GM18861 (cell line): ENCODE data around the gene GLIS1.

Source experiments
- ATAC-seq: cut with Tn5 transposase; IDR thresholded peaks from one replicate; pipeline ENCODE4 v1.9.1; 2021; ENCODE audit not compliant: unreplicated experiment

GLIS1 gene

GRCh38 chr1:53681351-53681976 lies 57.5 kb downstream of the GLIS1 start:
- ATAC-seq = no peak

GRCh38 chr1:53680868-53681267 lies 58.1 kb downstream of the GLIS1 start:
- no peak for ATAC-seq

GRCh38 chr1:53678938-53679825 lies 59.8 kb downstream of the GLIS1 start:
- ATAC-seq = no peak

- ATAC-seq = no peak
These were observed 60.5 kb downstream of the GLIS1 start for GRCh38 chr1:53678507-53678906.

GRCh38 chr1:53678046-53678445 lies 60.9 kb downstream of the GLIS1 start:
- no peak for ATAC-seq

GRCh38 chr1:53677486-53677885 lies 61.5 kb downstream of the GLIS1 start:
- no peak for ATAC-seq

- ATAC-seq = no peak
These were observed 66.2 kb downstream of the GLIS1 start for GRCh38 chr1:53672785-53673184.

GRCh38 chr1:53672243-53672642 lies 66.7 kb downstream of the GLIS1 start:
- ATAC-seq = no peak

GRCh38 chr1:53669621-53670191 lies 69.3 kb downstream of the GLIS1 start:
- no peak for ATAC-seq

- no peak for ATAC-seq
These were observed 72.4 kb downstream of the GLIS1 start for GRCh38 chr1:53666566-53666965.

GRCh38 chr1:53665996-53666395 lies 73.0 kb downstream of the GLIS1 start:
- no peak for ATAC-seq

GRCh38 chr1:53663529-53664300 lies 75.2 kb downstream of the GLIS1 start:
- no peak for ATAC-seq

- ATAC-seq = no peak
These were observed 76.0 kb downstream of the GLIS1 start for GRCh38 chr1:53662951-53663350.

GRCh38 chr1:53662169-53662568 lies 76.8 kb downstream of the GLIS1 start:
- no peak for ATAC-seq

- ATAC-seq = no peak
These were observed 77.5 kb downstream of the GLIS1 start for GRCh38 chr1:53661496-53661895.

- no peak for ATAC-seq
These were observed 78.3 kb downstream of the GLIS1 start for GRCh38 chr1:53660666-53661065.

GRCh38 chr1:53659436-53659835 lies 79.5 kb downstream of the GLIS1 start:
- no peak for ATAC-seq

GRCh38 chr1:53658489-53659230 lies 80.3 kb downstream of the GLIS1 start:
- ATAC-seq = no peak

GRCh38 chr1:53657891-53658396 lies 81.0 kb downstream of the GLIS1 start:
- ATAC-seq = no peak

GRCh38 chr1:53657531-53657805 lies 81.5 kb downstream of the GLIS1 start:
- no peak for ATAC-seq
